ENCODE data around the gene SAMD7.

Gene SAMD7, protein sequence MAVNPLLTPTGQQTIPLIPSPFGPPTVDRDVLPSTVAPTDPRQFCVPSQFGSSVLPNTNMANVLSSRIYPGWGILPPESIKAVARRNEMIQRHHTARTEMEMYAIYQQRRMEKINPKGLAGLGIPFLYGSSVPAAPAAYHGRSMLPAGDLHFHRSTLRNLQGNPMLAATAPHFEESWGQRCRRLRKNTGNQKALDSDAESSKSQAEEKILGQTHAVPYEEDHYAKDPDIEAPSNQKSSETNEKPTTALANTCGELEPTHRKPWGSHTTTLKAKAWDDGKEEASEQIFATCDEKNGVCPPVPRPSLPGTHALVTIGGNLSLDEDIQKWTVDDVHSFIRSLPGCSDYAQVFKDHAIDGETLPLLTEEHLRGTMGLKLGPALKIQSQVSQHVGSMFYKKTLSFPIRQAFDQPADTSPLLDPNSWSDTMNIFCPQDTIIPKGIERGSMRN

DNA sequence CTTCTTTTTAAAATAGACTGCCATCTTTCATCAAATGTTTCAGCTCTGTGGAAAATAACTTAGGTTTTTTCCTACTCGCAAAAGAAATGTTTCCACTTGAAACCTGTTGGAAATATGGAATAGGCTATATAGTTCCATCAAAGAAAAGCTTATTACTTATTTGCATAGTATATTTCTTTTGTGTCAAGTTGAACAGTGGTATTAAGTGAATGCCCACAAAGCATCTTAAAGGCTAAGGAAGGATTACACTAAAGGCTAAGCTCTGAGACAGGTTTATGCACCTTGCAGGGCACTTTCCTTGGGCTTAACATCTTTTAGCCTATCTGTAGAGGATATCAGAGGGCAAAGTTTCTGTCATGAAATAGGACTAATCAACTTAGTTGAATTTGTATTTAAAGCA is at the start of gene SAMD7:
TSS of gene SAMD7 (plus strand) at position 301 of the 400 bp plus-strand sequence. CDS start 7,927 bp downstream, outside the sequence.
- DNase-seq: no peak

DNA sequence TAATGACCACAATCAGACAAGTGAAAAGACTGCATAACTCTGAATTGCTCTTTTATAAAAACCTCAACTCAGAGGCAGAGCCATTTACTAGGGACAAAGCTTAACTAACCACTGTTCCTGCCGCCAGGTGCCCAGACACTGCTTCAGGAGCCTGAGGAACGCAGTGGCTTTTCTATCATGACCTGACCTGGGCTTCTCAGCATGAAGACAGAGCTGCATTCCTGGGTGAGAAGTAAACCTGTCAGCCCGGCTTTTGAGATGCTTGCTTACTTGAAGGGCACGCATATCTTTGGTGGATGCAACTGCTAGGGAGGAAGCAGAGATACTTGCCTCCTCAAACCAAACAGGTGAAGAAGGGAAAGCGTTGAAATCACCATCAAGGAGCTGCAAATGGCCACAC is 49.5 kb upstream of the SAMD7 start:
- no peak for DNase-seq

DNA sequence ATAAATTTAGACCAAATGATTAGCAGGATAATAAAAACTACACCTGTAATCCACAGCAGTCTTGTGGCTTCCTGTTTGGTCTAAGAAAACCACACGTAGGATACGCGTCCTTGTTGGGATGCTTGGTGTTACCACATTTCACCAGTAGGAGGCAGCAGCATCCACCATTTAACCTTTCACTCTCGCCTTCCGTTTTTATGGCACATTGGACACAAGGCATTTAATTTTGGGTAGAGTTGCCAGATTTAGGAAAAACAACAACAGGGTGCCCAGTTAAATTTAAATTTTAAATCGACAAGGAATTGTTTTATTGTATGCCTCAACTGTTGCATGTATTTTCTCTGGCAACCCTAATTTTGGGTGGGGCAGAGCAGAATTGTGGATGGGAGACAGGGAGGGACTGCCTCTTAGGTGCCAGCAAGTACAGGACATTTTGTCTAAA is 47.9 kb upstream of the SAMD7 start:
- peak; percentile 59 for DNase-seq

DNA sequence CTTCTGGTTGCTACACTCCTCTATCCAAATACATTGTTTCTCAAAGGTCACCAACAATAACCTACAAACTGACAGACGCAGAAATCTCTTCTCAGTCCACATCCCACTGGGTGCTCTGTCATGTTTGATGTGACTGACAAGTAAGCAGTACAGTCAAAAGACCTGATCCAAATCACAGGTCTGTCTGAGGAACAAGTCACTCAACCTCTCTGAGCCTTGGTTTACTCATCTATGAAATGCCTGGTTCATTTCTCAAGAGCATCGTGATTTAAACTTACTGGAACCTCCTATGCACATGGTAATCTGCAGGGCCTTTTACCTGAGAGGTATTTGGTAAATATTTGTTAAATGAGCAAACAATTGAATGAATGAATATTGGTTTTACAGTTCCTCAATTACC is 47.1 kb upstream of the SAMD7 start:
- no peak for DNase-seq

DNA sequence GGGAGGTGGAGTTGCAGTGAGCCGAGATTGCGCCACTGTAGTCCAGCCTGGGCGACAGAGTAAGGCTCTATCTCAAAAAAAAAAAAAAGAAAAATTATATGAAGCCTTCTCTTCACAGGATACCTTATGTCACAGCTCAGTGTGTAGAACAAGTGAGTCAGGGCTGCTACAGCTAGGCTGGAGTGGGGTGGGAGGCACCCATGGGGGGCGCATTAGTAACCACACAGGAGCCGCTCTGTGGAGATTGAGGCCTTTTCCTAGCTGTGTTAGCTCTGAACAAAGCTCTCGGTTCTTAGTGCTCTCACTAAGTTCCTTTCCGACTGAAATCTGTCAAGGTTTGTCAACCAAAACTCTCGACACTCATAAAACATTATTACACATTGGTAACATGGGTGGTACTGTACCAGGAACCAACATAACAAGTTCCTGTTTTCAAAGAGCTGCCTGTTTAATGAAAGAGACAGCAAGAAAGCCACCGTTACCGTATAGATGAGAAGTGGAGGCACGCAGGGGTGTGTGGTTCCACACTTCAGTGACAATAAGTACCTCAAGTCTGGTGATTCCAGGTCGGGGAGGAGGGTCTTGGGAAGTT is 46.1 kb upstream of the SAMD7 start:
- peak; percentile 47 for DNase-seq

DNA sequence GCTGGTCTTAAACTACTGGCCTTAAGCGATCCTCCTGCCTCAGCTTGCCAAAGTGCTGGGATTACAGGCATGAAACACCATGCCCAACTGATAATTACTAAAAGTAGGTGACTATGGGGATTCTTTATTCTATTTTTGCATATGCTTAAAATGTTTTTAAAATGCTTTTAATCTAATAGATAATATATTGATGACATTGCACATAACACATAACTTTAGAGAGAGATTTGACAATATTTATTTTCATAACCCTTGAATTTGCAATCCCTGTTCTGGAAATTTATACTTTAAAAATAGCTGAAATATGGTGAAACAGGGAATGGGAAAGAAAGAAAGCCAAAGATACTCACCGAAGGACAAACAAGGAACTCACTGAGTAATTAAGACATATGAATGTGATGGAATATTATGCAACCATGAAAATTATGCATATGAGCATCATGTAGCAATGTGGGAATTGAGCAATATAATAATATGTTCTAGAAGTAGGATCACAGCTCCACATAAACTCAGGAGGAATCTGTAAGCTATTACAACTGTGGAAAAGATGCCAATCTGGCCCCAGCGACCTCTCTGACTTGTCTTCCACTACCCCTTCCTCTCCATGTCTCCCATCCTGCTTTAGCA is 43.7 kb upstream of the SAMD7 start:
- no peak for DNase-seq

DNA sequence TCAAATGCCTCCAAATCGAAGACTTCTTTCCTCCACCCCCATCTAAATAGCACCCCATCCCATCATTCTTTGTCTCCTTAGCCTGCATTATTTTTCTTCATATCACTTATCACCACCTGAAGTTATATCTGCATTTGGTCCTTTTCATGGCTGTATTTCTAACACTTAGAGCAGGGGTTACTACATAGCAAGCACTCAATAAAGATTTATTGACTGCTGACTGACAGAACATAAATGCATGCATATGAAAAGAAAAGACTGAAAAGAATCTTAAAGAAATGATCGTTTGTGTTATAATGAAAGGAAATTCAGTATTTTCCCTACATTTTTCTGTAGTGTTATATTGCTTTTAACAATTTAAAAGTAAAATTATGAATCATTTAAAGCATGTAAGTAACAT is 43.0 kb upstream of the SAMD7 start:
- DNase-seq: no peak

DNA sequence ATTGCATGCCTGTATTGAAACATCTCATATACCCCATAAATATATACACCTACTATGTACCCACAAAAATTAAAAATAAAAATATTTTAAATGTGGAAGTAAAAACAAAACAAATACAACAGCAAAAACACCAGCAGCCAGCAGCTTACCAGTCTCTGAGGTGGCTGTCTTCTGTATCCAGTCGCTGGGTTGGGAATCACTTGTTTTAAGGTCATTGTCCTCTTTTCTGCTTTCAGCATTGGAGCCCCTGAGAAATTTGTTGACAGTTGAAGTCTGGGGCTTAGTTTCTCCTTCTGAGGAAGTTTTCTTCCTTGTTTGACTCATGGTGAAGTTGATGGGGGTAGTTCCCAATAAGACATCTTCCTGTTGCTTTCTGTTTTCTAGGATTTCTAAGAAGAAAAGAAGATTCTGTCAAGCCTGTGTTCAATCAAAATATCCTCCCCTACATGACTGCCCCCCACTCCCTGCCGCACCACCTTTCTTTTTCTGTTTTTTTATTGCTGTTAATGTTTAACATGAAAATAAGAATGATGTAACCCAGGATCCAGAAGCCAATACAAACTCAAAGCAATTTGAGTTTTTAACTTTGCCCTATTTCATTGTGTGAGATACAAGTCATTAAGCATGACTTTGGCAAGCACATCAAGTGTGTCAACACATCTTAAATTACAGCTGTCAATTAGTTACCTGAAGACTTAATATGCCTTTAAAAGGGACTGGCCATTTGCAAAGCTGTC is 41.7 kb upstream of the SAMD7 start, which contains the start of gene LRRC31:
TSS of gene LRRC31 (minus strand) at position 452 of the 737 bp plus-strand sequence. CDS start at position 324, 128 bp downstream.
- DNase-seq: no peak

DNA sequence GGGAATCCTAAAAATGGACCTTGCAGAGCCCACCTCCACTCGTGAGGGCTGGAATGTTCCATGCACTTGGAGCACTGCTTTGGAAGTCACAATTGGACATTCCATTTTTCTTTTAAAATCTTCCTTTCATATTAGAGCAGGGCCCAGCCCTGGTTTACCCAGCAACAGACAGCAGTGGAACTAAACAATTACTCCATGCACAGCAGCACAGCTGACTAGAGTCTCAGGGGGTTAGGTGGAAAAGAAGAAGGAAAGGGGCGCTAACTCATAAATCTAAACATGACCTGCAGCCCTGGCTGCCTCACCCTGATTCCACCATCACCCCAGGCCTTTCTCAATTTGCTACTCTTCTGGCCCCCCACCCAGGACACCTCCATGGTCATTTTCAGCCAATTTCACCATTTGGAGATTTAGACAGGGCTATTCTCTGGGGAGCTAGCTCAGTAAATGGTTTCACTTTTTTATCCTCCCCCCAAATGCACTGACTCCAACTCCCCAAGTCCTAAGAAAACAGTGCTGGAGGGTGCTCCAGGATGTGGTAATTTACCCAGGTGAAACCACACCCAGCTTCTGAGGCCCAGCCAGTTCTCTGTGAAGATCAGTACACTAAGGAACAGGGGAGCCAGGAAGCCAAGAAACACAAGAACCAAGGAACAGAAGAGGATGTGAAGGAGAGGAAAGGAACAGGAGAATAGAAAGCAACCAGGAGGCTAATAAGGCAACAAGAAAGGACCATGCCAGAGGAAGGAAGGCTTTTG is 40.1 kb upstream of the SAMD7 start:
- no peak for DNase-seq

DNA sequence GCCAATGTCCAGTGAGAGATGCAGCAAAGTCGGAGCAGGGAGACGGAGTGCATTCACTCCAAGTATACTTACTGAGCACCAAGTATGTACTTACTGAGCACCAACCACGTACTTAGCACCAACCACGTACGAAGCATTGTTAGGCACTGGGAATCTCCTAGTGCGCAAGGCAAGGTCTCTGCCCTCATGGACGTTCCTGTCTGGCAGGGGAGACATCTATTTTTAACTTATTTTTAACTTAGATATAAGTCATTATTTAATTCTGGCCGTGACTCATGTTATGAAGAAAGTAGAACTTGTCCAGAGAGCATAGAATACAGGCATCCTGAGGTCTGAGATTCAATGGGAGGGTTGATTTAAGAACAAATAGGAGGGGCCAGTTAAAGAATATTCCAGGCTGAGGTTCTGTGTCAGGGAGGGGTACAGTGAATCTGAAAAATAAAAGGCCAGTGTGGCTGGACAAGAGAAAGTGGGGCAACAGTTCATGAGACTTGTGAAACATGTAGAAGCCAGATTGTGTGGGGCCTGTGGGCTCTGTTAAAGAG is 32.3 kb upstream of the SAMD7 start:
- DNase-seq: no peak

DNA sequence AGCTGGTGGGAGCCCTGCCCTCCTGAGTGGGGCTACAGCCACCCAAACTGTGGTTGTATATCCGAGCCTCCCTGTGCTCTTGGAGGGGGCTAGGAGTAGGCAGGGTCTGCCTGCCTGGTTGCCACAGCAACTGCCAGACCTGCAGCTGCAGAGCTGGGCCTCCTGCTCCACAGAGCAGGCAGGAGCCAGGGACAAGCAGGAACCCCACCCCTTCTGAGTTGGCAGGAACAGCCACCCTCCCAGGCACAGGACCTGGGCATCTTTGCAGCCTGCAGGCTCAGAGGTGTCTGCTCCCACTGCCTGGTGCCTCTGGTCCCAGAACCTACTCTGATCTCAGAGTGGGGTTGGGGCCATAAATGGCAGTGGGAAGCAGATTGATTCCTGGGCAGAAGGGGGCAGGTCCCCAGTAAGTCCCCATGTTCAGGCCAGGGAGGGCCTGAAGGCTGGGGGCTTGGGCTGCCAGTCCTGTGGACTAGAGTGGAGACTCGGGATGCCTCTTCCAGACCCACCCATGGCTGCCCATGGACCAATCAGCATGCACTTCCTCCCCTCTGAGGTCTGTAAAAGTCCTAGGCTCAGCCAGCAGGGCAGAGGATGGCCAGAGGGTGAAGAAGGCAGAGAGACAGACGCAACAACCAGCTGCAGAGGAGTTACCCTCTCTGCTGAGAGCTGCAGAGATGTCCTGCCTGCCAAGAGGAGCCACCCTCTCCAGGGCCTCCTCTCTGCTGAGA is 31.4 kb upstream of the SAMD7 start:
- no peak for DNase-seq

DNA sequence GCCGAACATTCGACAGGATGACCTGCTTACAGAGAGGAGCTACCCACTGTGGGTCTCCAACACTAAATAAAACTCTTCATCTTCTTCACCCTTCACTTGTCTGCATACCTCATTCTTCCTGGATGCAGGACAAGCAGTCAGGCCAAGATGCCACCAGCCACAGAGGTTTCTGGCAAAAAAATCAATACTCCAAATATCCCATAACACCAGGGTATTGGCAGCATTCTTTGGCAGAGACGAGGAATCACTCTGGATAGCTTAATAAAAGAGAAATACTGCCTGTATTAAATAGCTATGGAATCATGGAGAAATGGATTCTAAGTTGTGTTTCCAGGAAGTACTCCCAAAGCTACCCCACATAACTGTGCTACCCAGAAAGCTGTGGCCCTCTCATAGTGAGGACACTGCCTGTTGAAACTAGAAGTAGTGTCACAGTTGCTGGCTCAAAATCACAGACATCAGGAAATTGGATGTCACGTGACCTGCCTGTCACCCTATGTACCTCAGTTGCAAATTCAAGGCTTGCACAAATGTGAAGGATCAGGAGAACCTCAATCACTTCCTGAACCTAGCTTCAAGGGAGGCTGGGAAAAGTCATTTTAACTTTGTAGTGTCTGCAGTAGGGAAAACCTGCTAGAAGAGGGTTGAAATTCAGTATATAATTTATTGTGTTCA is 30.7 kb upstream of the SAMD7 start:
- no peak for DNase-seq

DNA sequence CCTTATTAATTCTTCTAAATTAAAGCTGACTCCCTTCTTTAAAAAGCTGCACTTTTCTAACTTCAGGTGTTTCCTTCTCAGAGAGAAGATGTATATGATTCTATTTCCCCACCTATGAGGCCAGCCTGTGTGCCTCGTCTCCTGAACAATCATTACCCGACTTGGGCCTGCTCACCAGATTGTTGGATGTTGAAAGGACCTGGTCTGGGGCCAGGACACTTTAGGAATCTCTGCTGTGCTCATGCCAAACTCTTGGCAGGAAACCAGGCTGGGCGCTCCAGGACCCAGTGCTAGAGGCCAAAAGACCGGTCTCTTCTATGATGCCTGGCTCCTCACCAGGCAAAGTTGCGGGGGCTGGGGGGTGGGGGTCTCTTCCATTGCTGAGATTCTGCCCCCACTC is 24.7 kb upstream of the SAMD7 start:
- no peak for DNase-seq

DNA sequence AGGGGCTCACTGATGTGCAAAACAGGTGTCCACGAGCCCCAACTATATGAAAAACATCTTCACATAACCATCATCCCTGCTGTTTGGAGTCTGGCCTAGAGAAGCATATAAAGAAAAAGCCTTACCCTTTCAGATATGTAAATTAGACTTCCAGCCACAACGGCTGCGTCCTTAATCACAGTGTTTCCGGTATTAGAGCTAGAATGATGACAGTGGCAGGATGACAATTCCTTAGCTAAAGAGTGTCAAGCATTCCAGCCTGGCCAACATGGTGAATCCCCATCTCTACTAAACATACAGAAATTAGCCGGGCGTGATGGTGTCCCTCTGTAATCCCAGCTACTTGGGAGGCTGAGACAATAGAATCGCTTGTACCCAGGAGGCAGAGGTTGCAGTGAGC is 19.5 kb upstream of the SAMD7 start:
- no peak for DNase-seq

DNA sequence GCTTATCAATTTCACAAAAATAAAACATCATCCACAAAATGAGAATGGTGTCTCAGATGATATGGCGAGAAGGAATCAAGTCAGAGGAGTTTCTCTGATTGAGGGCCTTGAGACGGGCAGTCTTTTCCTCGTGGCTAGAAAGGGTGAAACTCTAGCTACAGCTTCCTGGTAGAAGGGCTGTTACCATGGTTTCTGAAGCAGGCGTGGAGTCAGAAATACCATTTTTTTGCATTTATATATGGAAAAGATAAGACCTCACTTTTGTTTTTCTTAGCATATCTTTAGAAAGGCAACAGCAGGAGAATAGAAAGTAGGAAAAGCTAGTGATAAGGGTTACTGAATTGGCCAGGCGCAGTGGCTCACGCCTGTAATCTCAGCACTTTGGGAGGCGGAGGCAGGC is 17.3 kb upstream of the SAMD7 start:
- no peak for DNase-seq

DNA sequence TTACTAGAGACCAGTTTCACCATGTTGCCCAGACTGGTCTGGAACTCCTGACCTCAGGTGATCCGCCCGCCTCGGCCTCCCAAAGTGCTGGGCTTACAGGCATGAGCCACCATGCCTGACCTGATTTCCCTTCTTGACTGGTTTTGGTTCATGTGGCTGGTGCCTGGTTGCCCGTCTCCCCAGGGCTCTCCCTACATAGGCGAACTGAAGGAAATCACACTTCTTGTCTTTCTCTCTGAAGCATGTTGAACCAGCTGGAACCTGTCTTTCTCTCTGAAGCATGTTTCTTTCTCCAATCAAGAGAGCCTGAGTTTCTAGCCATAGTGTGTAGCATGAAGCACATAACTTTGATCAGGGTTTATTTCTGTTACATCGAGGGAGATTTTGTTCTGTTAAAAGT is 16.3 kb upstream of the SAMD7 start:
- DNase-seq: no peak

DNA sequence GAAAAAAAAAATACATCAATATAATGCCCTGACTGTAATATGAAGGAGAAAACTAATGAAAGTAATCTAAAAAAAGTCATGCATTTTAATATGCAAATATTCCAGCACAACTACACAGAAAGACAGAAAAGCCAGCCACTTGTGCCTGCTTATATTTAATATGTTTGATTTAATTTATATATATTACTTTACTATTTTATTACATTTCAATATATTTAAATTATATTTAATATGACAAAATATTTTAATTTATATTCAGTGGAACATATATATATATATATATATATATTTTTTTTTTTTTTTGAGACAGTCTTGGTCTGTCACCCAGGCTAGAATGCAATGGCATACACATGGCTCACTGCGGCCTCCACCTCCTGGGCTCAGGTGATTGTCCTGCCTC is 14.1 kb upstream of the SAMD7 start:
- no peak for DNase-seq

DNA sequence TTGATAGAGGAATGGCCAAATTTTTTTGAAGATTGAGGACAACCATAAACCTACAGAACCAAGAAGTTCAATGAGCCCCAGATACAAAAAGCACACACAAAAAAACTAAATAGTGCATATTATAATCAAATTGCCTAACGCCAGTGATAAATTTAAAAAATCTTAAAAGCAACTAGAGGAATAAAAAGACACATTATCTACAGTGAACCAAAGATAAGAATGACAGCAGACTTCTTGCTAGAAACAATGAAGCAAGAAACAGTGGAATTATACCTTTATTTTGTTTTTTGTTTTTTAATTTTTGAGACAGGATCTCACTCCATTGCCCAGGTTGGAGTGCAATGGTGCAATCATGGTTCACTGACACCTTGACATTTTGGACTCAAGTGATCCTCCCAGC is 9.9 kb upstream of the SAMD7 start:
- DNase-seq: no peak

DNA sequence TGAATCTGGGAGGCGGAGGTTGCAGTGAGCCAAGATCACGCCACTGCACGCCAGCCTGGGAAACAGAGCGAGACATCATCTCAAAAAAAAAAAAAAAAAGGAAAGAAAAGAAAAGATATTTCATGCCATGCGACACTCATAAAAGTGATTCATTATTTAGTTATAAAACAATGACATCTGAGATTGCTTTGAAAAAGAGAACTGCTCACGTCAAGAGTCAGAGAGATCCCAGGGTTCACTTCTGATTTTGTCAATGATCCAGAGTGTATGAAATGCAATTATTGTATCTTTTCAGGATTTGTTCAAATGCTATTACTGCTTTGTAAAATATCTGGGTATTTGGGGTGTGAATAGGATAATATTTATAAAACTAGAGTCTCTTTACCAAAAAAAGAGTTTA is 6.0 kb upstream of the SAMD7 start:
- DNase-seq: no peak

DNA sequence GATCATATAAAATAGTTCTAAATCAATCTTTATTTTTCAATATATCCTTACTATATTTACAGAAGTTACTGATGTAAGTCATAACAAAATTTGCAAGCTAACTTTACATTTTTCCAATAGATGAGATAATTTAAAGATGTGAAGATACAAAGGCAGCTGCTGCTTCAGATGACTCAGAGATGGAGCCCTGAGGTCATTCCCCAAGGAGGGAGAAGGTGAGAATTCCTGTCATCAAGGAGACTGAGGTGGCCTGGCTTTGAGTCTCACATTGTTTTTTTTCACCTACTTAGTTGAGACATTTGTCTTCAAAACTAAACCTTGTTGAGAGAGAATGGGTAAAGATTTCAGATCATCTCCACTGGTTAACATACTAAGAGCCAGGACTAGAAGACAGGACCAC is 3.9 kb upstream of the SAMD7 start:
- no peak for DNase-seq

DNA sequence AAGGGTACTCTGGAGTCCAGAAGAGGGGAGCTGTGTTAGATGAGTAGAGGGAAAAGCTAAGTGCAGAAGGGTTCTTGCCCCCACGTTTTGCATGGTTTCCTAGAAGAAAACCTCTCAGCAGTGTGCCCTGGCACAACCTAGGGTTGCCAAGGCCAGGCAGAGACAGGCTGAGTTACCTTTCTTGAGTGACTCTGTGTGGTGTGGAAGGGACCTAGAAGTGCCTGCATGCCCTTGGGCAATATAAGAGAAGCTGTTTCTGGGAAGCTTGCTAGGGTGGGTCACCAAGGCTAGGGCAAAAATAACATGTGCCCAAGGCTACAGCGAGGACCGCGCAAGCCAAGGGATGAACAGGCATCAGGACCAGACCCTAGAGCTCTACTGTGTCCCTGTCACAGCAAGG is 3.4 kb upstream of the SAMD7 start:
- no peak for DNase-seq
